ENCODE data around the gene DVL2.
"Not testable (repeated sequence)": the region's sequence is repeated elsewhere in the genome, so short reads cannot be mapped to it uniquely, and the experiment has no call there.

Gene DVL2

DNA sequence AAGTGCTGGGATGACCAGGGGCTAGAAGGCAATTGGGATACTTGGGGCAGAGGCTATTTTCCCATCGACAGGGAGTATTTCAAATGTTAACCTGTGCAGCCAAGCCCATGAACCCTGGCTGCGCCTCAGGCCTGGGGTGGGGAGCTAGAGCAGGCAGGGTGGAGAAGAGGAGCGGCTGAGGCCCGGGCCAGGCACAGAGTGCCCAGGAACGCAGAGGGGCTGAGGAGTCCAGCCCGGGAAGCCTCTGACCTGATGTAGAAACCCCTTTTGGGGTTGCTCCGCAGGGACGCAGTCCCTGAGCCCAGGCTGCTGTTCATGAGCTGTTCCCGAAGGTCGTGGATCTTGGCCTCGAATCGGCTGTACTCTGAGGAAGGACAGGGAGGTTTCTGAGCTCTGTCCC, 38.3 kb downstream of the DVL2 start:
- no peak for DNase-seq

DNA sequence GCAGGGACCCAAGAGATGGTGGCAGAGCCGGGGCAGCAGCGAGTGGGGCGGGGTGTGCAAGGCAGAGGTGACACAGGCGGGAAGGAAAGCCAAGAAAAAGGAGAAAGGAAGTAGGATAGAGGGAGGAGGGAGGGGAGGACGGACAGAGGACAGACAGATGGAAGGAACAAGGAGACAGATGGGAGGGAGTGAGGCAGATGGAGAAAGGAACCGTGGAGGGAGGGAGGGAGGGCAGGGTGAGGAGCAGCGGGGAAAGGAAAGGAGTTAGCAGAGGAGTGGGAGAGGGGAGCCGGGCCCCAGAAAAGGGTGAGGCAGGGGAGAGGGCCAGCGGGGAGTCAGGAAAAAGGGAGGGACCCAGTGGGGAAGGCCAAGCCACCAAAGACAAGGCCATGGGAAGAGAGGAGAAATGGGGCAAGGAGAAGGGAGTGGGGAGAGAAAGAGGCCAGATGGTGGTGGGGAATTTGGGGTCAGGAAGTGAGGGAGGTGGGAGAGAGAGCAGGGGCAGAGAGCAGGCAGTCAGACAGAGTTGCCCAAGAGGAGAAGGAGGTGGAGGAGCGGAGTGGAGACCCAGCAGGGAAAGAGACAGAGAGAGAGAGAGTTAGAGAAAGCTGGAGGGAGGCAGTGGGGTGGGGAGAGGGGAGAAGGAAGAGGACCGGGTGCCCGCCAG, 41.9 kb downstream of the DVL2 start:
- DNase-seq: no peak

DNA sequence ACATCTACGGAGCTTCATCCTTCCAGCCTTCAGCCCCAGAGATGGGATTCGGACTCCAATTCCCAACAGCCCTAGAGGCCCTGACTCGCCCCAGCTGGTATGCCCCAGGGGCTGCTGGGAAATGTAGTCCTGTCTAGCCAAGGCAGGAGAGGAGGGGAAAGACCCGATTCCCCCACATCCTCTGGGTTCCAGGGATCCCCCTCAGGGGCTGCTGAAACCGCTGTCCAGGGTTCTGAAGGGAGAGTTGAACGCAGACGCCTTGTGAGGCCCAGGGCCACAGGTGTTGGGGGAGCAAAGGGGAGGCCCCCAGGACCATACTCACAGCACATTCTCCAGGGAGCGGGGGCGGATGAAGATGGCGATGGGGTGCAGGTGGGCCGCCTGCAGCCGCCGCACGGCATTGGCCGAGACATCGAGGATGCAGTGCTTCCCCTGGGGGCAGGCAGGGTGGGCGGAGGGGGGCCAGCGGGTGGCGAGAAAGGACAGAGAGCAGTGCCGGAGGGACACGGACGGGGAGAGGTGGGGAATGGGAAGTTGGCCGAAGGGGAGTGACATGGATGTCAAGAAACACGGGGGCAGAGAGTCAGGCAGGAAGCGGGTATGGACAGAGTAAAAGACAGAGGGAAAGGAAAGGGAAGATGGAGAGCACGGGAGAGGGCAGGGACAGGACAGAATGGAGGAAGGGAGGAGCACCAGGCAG, 42.6 kb downstream of the DVL2 start:
- DNase-seq: no peak

DNA sequence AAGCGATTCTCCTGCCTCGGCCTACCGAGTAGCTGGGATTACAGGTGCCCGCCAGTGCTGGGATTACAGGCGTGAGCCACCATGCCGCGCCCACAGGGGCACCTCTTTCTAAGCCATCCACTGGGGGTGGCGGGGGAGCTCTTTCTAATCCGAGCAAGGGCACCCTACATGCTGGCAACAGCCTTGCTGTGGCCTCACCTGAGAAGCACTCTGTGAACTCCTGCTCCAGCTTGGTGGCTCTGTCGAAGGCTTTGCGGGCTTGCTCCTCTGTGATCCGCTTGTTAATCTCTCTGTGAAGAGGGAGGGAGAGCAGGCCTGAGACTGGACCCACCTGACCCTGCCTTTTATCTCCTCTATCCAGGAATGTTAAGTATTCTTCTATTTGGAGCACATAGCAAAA, 43.2 kb downstream of the DVL2 start:
- no peak for DNase-seq

DNA sequence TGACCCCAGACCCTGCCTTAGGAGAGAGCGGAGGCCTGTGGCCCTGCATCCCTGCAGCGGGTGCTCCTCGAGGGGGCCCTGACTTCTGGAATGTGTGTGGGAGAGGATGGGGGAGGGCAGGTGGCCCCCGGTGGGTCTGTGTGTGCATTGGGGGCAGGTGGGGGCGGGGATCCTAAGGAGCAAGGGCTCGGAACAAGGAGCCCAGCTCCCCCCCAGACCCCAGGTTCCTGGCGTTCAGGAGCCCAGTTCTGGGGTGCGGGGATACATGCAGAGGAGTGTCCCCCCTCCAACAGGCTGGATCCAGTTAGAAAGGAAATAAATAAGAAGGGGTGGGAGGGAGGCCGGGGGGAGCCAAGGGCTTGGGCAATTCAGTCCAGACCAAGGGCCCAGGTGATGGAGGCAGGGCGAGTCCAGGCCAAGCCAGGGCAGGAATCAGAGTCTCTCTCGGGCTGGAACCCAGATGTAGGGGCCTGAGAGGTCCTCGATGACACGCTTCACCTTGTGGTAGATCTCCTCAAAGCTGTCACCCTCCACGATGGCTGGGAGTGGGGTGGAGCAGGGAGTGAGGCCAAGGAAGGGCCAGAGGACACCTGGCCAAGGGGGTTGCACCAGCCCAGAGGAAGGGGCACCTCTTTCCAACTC, 43.9 kb downstream of the DVL2 start:
- DNase-seq: no peak

DNA sequence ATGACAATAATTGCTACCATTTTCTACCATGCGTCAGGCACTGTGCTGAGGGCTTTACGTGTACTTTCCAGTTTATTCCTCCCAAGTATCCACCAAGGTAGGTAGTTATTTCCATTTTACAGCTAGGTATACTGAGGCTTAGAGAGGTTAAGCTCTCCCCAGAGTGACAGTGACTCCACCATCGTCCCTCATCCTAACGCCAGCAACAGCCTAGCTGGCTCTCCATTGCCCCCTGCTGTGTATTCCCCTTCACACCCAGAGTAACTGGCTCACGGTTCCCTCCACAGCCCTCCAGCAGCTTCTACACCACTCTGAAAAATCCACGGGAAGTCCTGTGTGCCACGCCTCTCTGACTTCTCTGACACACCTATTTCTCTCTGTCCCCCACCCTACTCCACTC, 48.1 kb downstream of the DVL2 start:
- DNase-seq: no peak

DNA sequence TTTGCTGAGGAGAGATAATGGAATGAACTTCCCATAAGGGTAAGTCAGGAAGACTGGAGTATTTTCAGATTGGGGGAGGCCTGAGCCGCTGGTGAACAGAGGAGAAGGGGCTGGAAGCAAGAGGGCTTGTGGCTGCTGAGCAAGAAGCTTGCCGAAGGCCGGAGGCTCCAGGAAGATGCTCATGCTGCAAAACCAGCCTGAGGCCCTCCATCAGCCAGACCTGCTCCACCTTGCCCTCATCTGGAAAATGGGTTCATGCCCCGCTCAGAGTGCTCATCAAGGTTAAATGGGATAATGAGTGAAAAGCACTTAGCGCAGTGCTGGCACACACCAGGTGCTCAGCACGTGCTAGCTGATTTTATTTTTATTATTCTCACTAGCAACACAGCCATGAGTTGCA, 49.7 kb downstream of the DVL2 start:
- DNase-seq: no peak

DNA sequence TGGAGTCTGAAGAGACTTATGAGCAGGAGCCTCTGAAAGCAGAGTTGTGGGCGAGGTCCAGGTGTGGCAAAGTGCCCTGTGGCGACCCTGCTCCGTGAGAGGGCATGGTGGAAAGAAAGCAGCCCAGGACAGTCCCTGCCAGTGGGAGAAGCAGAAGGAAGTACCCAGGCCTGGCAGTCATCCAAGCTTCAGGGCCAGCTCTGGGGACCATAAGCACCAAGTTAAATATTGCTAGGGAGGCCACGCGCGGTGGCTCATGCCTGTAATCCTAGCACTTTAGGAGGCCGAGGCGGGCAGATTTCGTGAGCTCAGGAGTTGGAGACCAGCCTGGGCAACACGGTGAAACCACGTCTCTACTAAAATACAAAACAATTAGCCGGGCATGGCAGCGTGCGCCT, 50.2 kb downstream of the DVL2 start:
- no peak for DNase-seq

DNA sequence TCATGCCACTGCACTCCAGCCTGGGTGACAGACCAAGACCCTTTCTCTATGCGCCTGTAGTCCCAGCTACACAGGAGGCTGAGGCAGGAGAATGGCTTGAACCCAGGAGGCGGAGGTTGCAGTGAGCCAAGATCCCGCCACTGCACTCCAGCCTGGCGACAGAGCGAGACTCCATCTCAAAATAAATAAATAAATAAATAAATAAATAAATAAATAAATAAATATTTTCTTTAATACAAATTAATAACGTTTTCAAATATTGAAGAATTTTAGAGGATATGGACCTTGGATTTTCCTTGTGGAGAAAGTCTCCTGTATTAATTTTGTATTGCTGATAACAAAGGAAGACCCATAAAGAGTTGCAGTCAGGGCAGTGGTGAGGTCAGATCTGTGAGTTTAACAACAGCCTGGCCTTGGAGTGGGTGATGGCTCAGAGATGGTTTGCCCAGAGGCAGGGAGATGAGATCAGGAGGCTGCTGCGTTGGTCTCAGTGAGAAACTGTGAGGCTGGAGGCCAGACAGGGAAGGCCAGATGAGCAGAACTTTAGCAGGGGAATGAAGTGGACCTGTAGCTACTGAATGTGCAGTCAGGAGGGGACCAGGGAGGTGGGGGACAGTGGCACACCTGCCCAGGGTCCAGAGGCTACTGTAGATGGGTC, 50.8 kb downstream of the DVL2 start:
- no peak for DNase-seq

DNA sequence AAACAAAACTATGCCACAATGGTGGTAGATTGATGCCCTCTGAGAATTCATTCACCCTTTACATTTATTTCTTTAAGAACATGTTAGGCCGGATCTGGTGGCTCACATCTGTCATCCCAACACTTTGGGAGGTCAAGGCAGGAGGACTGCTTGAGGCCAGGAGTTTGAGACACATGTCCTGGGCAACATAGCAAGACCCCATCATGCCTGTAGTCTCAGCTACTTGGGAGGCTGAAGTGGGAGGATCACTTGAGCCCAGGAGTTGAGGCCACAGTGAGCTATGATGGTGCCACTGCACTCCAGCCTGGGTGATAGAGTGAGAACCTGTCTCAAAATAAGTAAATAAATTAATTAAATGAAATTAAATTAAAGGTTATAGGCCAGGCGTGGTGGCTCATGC, 52.2 kb downstream of the DVL2 start:
- DNase-seq: not testable (repeated sequence)

DNA sequence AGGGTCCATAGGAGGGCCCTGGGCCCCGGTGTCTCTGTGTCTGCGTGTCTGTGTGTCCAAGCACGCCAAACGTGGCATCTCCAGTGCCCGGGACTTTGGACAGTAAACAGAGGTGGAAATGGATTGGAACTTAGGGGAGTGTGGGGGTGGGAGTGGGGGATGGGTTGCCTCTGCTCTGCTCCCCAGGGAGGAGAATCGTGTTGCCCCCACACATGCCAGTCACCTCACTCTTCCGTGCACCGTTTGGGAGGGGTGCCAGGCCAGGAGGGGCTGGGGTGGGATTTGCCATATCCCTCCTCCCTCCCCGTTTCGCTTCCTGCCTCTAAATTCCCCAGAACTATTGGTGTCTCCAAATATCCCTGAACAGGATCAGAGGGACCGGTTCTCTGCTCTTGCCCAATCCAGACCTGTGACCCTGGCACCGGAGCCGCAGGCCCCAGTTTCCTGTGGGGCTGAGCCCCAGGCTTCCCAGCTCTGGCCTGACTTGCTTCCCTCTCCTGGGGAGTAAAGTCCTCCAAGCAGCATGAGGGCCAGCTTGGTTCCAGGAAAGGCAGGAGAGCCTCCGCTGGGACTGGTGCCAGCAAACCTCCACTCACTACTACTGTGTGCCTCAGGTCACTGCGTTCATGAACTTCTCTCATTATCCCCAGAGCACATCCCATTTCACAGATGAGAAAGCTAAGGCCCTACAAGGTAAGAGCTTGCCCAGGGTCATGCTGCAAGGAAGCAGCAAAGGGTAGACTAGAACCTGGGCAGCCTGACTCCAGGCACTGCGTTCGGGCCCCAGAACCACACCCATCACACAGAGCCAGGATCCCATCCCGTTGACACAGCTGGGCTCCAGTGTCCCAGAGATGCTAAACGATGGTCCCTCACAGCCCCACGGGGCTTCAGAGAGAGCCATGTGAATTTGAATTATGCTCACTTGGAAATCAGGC, 54.7 kb downstream of the DVL2 start, which contains the start of gene ASGR1:
TSS of gene ASGR1 (minus strand) at position 54 of the 938 bp plus-strand sequence. CDS start 807 bp downstream, outside the sequence.
- no peak for DNase-seq

DNA sequence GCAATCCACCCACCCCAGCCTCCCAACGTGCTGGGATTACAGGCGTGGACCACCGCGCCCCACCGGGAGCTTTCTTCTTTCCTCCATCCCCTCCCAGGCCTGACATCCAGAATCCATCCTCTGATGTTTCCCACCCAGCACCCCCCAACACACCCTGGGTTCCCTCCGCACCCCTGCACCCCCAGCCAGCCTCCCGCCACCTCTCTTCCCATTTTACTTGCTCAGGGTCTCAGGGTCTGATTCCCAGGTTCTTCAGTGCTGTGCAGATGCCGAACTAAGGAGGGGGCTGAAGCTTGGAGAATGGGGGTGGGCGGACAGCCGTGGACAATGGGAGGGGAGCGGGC, 55.4 kb downstream of the DVL2 start:
- DNase-seq: no peak

DNA sequence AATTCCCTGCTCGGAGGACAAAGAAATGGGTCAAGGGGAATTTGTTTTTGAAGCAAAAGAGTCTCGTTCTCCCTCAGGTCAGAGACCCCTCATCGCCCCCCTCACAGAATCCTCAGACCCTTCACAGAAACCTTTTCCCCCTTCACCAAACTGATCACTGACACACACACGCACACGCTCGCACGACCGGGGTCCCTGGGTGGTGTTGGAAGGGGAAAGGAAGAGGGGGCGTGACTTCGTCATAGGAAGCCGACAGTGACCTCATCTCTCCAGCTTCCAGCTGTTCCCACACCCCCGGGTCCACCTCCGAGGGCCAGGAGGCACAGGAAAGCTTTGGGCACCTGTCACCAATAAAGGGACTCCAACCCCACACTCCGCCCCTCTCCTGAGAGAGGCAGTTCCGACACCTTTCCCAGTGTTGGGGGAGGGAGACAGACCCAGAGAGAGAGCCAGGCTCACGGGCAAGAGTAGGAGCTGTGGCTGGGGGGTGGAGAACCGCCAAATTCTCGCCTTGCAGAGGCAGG, 56.3 kb downstream of the DVL2 start:
- no peak for DNase-seq

DNA sequence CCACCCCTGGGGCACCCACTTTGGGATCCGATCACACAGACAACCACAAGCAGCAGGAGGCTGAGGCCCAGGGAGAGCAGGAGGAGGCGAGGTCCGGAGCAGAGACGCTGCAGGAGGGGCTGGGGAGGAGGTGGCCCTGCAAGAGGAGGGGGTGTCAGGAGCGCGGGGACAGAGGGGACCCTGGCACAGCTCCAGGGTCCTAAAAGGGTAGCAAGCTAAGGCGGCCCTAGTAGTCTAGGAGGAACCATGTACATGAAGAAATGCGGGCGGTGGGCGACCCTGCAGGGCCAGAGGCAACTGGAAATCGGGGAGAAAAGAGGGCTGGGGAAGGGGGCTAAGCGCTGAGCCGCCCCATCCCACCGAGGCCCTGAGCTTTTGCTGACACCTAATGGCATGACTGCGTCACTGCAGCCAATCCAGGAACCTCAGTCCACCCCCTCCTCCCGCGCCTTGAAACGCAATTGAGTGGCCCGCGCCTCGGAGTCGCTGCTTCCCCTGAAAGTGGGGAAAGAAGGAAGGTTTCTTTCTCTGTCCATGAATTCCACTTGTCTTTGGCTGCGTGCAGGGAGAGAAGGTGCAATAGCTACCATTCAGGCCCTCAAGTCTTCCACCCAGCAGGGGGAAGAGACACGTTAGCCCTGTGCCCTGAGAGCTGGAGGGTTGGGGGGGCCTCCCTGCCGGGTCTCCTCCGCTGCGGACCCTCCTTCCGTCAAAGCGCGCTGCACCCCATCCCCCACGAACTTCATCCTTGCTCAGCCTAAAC, 56.9 kb downstream of the DVL2 start:
- DNase-seq: no peak

DNA sequence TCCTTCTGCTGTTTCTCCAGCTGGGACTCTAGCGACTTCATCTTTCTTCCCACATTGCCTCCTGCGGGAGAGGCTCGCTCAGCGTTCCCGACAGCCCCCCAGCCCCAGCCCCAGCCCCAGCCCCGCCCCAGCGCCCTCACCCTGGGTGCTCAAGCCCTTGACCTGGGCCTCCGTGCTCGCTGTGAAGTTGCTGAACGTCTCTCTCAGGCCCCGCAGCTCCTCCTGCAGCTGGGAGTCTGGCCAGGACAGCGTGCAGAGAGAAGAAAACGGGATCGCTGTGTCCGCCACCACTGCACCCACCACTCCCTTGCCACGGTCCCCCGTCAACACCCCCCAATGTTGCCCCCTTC, 57.5 kb downstream of the DVL2 start:
- no peak for DNase-seq

DNA sequence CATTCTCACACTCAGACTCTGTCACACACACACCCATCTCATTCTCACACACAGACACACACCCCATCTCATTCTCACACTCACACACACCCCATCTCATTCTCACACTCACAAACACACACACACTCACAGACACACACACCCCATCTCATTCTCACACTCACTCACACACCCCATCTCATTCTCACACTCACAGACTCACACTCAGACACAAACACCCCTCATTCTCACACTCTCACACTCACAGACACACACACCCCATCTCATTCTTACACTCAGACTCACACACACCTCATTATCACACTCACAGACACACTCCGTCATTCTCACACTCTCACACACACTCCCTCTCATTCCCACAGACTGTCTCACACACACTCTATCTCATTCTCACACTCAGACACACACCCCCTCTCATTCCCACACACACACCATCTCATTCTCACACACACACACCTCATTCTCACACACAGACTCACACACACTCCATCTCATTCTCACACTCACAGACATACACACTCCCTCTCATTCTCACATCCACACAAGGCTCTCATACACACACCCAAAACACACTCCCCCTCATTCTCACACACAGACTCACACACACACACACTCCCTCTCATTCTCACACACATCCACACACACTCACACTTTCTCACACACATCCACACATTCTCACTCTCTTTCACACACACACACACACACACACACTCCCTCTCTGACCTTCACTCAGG, 58.0 kb downstream of the DVL2 start:
- DNase-seq: no peak
